HEK293 (cell line): ENCODE measurements around the gene HS6ST3.

Source experiments
- CTCF ChIA-PET: fragments of 350-600 bp; formaldehyde crosslinking; extraction: SDS; loops from one replicate; lab custom pipeline; 2021; ENCODE audit warnings: antibody characterized with exemption; lab: Yijun Ruan, JAX
- POLR2A ChIA-PET: fragments of 300-600 bp; formaldehyde crosslinking; extraction: SDS; loops from one replicate; lab custom pipeline; 2020; ENCODE audit warnings: antibody characterized with exemption, inconsistent platforms; lab: Yijun Ruan, JAX
- H3K27ac ChIP-seq: fragments of 200-500 bp; sonication (Bioruptor generic); 2 replicates; pipeline ENCODE4 v1.5.1; 2014; ENCODE audit warnings: low read depth, low read length, control low read depth, inconsistent platforms; ENCODE audit errors: extremely low read depth
- H3K36me3 ChIP-seq, 2 experiments: fragments of 200-500 bp in 1 of 2; sonication (Bioruptor generic) in 1 of 2; 1 replicate in 1 of 2; 2 replicates in 1 of 2; pipeline ENCODE4 v1.5.1; 2014 to 2017; ENCODE audit warnings: inconsistent platforms in 2 of 2, low read length in 2 of 2; ENCODE audit not compliant: control insufficient read depth in 2 of 2, insufficient read depth in 1 of 2
- H3K4me1 ChIP-seq: fragments of 200-500 bp; sonication (Bioruptor generic); 2 replicates; pipeline ENCODE4 v1.5.1; 2014; ENCODE audit warnings: mild to moderate bottlenecking, low read length, inconsistent platforms; ENCODE audit not compliant: control insufficient read depth, insufficient read depth
- H3K4me3 ChIP-seq: 2 replicates; pipeline ENCODE4 v1.5.1; 2011; ENCODE audit warnings: low read depth, mild to moderate bottlenecking, control low read depth, low read length, moderate library complexity
- H3K9me3 ChIP-seq: fragments of 200-500 bp; sonication (Bioruptor generic); 2 replicates; pipeline ENCODE4 v1.5.1; 2014; ENCODE audit warnings: low read depth, low read length, inconsistent platforms; ENCODE audit not compliant: control insufficient read depth, insufficient read depth
- MEIS1 ChIP-seq: sonication (generic); formaldehyde crosslinking; IDR thresholded peaks from 2 replicates; pipeline ENCODE4 v1.8.1; 2022; ENCODE audit warnings: missing genetic modification reagents, mild to moderate bottlenecking, borderline replicate concordance
- OVOL3 ChIP-seq: fragments of 450-650 bp; formaldehyde crosslinking; IDR thresholded peaks from 2 replicates; pipeline ENCODE4 v1.5.1; 2016; ENCODE audit warnings: missing biosample characterization, missing genetic modification characterization
- SALL2 ChIP-seq: fragments of 450-650 bp; formaldehyde crosslinking; IDR thresholded peaks from 2 replicates; pipeline ENCODE4 v1.5.0; 2017; ENCODE audit warnings: missing biosample characterization, mild to moderate bottlenecking, missing genetic modification characterization, borderline replicate concordance
- TCF7L2 ChIP-seq: IDR thresholded peaks from 2 replicates; pipeline ENCODE4 v1.6.1; 2011; ENCODE audit warnings: low read depth, mild to moderate bottlenecking, inconsistent platforms, low read length, moderate library complexity, borderline replicate concordance
- WT1 ChIP-seq: fragments of 450-650 bp; formaldehyde crosslinking; IDR thresholded peaks from 2 replicates; pipeline ENCODE4 v1.5.1; 2016; ENCODE audit warnings: missing biosample characterization, missing genetic modification characterization
- YY1 ChIP-seq: fragments of 450-650 bp; formaldehyde crosslinking; IDR thresholded peaks from 2 replicates; pipeline ENCODE4 v1.5.1; 2018; ENCODE audit warnings: missing biosample characterization, missing genetic modification characterization
- ZNF121 ChIP-seq: fragments of 450-650 bp; formaldehyde crosslinking; IDR thresholded peaks from 2 replicates; pipeline ENCODE4 v1.5.1; 2016; ENCODE audit warnings: missing biosample characterization, missing genetic modification characterization
- ZNF2 ChIP-seq: fragments of 450-650 bp; formaldehyde crosslinking; IDR thresholded peaks from 2 replicates; pipeline ENCODE4 v1.5.1; 2016; ENCODE audit warnings: missing biosample characterization, missing genetic modification characterization
- ZNF335 ChIP-seq: fragments of 450-650 bp; formaldehyde crosslinking; conservative IDR thresholded peaks from 2 replicates; pipeline ENCODE4 v1.5.1; 2016; ENCODE audit warnings: missing biosample characterization, missing genetic modification characterization
- ZNF426 ChIP-seq: fragments of 450-650 bp; formaldehyde crosslinking; IDR thresholded peaks from 2 replicates; pipeline ENCODE4 v1.5.1; 2017; ENCODE audit warnings: missing biosample characterization, missing genetic modification characterization, mild to moderate bottlenecking, inconsistent platforms, moderate library complexity
- ZNF670 ChIP-seq: fragments of 450-650 bp; formaldehyde crosslinking; IDR thresholded peaks from 2 replicates; pipeline ENCODE4 v1.5.1; 2016; ENCODE audit warnings: missing biosample characterization, missing genetic modification characterization, low read depth
- ZNF768 ChIP-seq: fragments of 450-650 bp; formaldehyde crosslinking; IDR thresholded peaks from 2 replicates; pipeline ENCODE4 v1.5.1; 2018; ENCODE audit warnings: missing biosample characterization, mild to moderate bottlenecking, missing genetic modification characterization
- TF ChIP-seq, protein P1 (sequence below): fragments of 450-650 bp; formaldehyde crosslinking; IDR thresholded peaks from 2 replicates; pipeline ENCODE4 v1.5.1; 2016; ENCODE audit warnings: missing biosample characterization, missing genetic modification characterization
- TF ChIP-seq, protein P2 (sequence below): fragments of 450-650 bp; formaldehyde crosslinking; optimal IDR thresholded peaks from 2 replicates; pipeline ENCODE3; 2016; ENCODE audit warnings: missing biosample characterization, mild to moderate bottlenecking, missing genetic modification characterization
- TF ChIP-seq, protein P3 (sequence below): fragments of 450-650 bp; formaldehyde crosslinking; IDR thresholded peaks from 2 replicates; pipeline ENCODE4 v1.5.1; 2017; ENCODE audit warnings: missing biosample characterization, missing genetic modification characterization

Gene HS6ST3

DNA sequence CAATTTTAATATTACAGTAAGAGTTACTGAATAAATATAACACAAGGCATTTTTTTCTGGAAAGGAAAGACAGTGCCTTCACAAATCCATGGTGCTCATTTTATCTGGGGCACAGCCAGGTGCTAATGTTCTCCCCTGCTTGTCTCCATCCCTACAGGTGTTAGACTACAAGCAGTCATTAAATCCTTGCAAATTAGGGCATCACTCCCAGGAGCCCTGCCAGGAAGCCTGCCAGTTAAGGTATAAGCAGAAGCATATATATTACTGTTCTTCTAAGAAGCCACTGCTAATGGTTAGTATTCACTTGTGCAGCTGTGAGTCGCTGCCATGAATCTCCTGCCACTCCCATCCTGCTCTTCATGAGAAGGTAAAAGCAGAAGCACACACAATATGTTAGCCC, 754.7 kb downstream of the HS6ST3 start:
- Histone ChIP-seq H3K27ac (no peak overlapping the region), H3K36me3 (no peaks in the 10 kb centered on the region), H3K9me3 (no peaks in the 10 kb centered on the region), H3K4me3 (no peak overlapping the region), H3K4me1 (peaks cover 9% of the 10 kb centered on the region; the same call in 1 of the 2 replicates)
- ChIA-PET CTCF (no interaction called here), POLR2A (no interaction called here)
- TF ChIP-seq OVOL3 (tag by site-specific recombination) (no peak), MEIS1 (CRISPR knock-in tag) (no peak), ZNF335 (tag by site-specific recombination) (no peak), YY1 (tag by site-specific recombination) (no peak)
- TF ChIP-seq, protein P1, sequence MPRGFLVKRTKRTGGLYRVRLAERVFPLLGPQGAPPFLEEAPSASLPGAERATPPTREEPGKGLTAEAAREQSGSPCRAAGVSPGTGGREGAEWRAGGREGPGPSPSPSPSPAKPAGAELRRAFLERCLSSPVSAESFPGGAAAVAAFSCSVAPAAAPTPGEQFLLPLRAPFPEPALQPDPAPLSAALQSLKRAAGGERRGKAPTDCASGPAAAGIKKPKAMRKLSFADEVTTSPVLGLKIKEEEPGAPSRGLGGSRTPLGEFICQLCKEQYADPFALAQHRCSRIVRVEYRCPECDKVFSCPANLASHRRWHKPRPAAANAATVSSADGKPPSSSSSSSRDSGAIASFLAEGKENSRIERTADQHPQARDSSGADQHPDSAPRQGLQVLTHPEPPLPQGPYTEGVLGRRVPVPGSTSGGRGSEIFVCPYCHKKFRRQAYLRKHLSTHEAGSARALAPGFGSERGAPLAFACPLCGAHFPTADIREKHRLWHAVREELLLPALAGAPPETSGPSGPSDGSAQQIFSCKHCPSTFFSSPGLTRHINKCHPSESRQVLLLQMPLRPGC (tag by site-specific recombination), result no peak
- TF ChIP-seq, protein P2, sequence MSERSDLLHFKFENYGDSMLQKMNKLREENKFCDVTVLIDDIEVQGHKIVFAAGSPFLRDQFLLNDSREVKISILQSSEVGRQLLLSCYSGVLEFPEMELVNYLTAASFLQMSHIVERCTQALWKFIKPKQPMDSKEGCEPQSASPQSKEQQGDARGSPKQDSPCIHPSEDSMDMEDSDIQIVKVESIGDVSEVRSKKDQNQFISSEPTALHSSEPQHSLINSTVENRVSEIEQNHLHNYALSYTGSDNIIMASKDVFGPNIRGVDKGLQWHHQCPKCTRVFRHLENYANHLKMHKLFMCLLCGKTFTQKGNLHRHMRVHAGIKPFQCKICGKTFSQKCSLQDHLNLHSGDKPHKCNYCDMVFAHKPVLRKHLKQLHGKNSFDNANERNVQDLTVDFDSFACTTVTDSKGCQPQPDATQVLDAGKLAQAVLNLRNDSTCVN (tag by site-specific recombination), result no peak

DNA sequence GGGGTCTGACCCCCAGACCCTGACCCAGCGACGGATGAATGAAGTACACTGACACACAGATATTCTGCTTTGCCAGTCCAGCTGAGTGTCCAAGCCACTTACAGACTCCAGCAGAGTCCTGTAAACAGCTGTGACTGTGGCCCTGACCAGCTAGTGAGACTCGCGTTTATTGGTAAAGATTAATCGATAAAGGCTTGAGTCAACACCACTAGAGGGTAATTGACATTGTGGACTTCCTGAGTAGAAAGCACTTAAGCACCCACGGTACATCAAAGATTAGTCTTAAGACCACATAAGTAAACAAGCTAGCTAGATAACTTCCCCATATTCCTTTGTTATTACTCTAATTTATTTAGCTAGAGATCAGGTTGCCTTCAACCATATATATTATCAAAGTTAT, 758.4 kb downstream of the HS6ST3 start:
- Histone ChIP-seq H3K9me3 (no peaks in the 10 kb centered on the region), H3K4me3 (no peak overlapping the region), H3K4me1 (peaks cover 9% of the 10 kb centered on the region; the same call in 1 of the 2 replicates), H3K27ac (no peak overlapping the region), H3K36me3 (no peaks in the 10 kb centered on the region)
- TF ChIP-seq TCF7L2 (peak; percentile 92; the same call in 1 of the 2 replicates), ZNF670 (tag by site-specific recombination) (no peak), ZNF426 (tag by site-specific recombination) (no peak)
- POLR2A ChIA-PET, result no interaction called here
- CTCF ChIA-PET, result no interaction called here

DNA sequence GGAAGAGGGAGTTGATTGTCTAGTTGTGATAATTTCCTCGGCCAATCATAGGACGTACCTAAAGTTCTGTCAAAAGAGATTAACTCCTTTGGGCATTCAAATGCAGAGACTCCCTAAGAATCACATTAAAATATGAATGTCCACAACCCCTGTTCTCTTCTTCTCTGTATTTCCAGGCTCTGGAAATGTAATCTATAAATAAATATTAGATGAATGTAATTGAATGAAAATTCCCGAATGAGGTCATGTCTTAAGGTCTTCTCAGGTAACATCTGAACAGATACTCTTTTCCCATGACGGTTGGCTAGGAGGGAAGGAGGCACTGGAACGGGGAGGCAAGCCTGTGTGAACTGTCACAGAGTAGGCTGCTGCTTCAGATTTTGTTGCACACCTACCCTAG, 759.2 kb downstream of the HS6ST3 start:
- ChIA-PET POLR2A (no interaction called here), CTCF (no interaction called here)
- peaks cover 7% of the 10 kb centered on the region; the same call in 1 of the 2 replicates for H3K4me1 ChIP-seq
- H3K4me3 ChIP-seq, result no peak overlapping the region
- H3K9me3 ChIP-seq, result no peaks in the 10 kb centered on the region
- H3K27ac ChIP-seq, result no peak overlapping the region
- TF ChIP-seq ZNF121 (tag by site-specific recombination) (no peak), ZNF768 (tag by site-specific recombination) (no peak), SALL2 (tag by site-specific recombination) (no peak), WT1 (no peak), ZNF2 (tag by site-specific recombination) (no peak)
- TF ChIP-seq, protein P3, sequence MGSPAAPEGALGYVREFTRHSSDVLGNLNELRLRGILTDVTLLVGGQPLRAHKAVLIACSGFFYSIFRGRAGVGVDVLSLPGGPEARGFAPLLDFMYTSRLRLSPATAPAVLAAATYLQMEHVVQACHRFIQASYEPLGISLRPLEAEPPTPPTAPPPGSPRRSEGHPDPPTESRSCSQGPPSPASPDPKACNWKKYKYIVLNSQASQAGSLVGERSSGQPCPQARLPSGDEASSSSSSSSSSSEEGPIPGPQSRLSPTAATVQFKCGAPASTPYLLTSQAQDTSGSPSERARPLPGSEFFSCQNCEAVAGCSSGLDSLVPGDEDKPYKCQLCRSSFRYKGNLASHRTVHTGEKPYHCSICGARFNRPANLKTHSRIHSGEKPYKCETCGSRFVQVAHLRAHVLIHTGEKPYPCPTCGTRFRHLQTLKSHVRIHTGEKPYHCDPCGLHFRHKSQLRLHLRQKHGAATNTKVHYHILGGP (tag by site-specific recombination), result no peak
- H3K36me3 ChIP-seq, result no peaks in the 10 kb centered on the region
